HL-60/S4 treated with phorbol 12-myristate 13-acetate at 8.2 ng/mL for 4 days and 3 days (cell line): ENCODE results near the gene RNF44.

Experiments used
- in situ Hi-C: fragments of 300-500 bp; cut with MboI; formaldehyde crosslinking; loops from 2 replicates; pipeline ENCODE4 v1.15.0; 2022; ENCODE audit warnings: low sequenced_read_pairs

RNF44 gene

DNA sequence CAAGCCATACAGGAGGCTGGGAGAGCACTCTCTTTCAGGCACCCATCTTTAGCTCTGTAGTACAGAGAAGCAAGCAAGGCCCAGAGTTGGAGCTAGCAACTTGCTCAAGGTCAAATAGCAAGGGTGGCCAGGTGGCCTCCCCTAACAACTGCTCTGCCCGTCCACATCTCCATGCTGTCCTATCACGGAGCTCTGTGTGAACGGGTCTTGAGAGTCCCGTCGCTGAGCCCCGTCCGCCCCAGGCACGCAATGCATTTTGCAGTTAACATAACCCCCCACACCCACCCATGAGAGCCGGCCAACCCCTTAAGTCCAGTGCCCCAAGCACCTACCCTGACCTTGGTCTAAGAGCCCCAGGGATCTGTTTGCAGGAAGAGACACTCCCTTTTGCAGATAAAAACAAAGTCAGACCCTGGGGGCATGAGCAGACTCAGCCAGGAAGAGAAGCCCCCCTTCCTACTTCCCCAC lies 1.5 kb downstream of the RNF44 start:
- in situ Hi-C loops: no loop called here

DNA sequence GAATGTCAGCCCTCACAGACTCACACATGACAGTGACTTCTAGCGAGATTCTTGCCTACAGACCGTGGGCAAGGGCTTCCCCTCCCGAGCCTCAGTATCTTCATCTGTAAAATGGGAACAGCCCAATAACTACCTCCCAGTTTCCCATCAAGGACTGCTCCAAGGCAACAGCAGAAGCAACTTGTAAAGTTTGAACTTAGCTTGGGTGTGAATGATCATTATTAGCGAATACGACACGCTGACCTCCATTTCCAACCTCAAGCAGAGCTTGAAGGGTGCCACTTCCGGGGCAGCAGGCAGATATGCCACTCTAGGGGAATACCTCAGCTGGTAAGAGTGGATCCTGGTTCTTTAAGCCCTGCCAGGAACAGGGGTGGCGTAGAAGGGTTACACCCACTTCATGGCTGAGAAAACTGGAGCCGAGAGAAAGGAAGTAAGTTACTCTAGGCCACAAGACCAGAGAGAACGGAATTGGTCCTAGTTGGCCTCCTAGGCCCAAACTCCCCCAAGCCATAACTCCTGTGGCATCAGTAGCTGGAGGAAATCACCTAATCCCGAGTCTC lies 2.0 kb downstream of the RNF44 start:
- in situ Hi-C loops: no loop called here

DNA sequence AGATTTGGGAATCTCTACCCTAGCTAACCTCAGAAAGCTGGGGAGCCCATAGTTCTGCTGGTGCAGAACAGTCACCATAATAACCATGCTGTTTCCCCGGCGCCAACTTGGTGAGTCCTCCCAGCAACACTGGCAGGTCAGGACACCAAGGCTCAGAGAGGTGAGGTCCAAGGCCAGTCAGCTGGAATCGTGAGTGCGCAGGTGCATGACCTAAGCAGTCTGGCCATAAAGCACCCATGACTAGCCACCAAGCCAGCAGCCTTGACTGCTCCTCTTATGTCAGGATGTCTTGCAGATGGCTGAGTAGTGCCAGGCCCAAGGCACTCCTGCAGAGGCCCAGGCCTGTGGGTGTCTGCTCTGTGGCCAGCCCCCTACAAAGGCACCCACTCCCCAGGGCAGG lies 2.6 kb downstream of the RNF44 start:
- in situ Hi-C loops: no loop called here

DNA sequence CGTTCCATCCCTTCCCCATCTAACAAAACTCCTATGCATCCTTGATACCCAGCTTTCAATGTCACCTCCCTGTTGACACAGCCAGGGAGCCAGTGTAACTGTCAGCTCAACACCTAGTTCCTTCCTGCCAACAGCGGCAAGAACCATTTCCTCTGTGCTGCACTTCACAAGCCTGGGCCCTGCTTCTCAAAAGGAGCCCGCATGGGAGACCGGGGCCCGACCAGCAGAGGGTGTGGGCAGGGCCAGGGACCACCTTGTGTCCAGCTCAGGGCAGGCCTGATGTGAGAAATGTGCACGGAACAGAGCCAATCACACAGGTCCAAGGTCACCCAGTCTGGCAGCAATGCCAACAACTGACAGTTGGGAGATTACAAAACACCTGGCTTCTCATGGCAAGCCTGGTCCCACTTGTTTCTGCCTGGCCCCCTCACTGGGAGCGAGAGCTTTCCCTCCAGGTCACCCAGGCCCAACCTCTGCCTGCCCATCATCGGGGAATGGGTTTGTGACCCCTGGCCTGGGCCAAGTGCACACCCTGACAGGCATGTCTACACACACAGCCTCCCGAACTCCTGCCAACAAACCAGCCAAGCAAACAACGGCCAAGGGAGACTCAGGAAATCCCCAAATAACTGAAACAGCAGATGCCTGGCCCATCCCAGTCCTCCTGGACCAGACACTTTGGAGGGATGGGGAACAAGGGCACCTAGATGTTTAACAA lies 3.1 kb downstream of the RNF44 start:
- in situ Hi-C loops: no loop called here

DNA sequence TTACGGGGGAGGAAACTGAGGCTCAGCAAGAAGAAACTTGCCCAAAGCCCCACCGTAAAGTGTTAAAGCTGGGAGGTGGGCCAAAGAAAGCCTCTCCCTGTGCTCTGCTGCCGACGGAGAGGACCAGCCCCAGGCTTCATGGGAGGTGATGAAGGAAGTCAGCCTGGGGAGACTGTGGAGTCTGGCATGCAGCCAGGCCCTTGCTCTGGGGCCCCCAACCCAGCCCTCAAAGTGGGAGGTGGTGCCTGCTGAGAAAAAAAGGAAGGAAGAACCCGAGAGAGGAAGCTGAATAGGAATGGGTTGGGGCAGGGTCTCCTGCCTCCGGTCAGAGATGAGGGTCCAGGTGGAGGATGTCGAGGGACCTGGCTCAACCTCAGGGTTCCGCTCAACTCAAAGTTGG lies 3.8 kb downstream of the RNF44 start:
- in situ Hi-C loops: no loop called here

DNA sequence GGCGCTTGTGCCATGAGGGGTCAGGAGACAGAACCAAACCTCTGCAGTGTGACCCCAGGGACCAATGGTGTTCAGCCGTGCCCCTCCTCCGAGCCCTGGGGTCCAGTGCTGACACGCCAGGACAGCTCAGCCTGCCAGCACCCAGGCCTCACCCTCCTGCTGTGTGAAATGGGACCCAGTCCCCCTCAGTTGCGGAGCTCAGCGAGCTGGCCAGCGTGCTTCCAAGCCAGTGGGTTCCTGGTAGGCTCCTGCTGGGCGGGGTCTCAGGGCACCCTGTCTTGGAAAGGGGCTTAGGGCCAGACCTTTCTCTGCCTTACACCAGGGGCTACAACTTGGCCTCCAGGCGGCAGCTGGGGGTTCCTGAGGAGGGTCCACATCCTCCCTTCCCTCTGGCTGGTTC lies 4.4 kb downstream of the RNF44 start:
- in situ Hi-C loops: no loop called here

DNA sequence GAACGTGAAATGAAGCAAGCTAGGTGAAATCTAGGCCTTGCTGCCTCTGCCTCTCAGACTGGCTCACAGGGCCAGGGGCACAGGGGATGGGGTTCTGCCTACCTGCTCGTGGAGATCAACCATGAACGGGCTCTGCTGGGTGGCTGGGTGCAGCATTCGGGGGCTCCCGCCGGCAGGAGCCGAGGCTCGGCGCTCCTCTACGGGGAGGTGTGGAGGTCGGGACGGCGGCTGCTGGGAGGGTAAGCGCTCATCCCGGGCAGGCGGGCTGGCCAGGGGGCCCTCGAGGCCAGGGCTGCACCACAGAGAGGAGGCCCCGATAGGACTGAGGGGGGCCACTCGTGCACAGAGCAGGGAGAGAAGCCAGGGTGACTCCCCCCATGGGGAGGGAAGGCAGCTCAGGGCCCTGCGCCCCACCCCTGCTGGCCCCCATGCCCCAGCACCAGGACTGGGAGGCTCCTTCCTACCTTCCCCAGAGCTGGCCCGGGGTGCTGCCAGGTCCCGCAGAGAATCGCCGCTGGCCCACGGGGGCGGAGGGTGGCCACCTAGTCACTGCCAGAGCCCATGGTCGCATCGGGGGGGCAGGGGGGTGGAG lies 5.2 kb downstream of the RNF44 start:
- in situ Hi-C loops: no loop called here

DNA sequence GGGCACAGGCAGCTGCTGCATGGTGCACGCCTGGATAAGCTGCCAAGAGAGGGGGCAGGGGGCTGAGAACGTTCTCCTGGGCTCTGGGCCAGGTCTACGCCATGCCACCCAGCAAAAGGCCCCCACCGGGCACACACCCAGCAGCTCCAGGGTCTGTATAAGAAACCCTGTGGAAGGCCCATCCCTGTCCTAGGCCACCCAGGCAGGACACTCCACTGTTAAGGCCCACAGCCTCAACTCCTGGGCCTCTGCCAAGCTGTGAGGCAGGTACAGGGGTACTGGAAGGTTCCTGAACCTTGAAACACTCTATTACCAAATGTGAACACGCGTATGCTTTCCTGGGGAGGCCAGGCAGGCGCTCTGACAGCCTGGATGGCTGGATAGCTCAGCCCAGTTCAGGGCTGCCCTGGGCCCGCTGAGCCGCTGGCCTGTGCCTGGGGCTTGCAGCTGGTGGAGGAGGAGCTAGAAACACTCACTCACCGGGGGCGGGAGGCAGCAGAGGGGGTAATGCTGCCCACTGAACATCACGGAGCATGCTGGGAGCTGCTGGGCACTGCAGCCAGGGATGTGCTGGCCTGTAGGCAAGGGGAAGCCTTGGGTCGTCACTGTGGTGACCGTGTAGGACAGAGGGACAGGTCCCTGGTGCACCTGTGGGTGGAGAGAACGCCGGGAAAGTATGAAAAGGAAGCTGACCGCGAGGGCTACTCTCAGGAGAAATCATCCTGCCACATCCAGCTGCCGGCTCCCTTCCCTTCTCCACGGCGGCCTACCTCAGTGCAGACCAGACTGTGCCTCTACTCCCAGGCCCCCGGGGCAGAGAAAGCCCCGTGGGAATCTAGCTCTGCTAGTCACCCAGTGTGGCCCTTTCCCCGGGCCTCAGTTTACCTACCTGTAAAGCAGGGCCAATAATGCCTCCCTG lies 6.0 kb downstream of the RNF44 start:
- in situ Hi-C loops: no loop called here

DNA sequence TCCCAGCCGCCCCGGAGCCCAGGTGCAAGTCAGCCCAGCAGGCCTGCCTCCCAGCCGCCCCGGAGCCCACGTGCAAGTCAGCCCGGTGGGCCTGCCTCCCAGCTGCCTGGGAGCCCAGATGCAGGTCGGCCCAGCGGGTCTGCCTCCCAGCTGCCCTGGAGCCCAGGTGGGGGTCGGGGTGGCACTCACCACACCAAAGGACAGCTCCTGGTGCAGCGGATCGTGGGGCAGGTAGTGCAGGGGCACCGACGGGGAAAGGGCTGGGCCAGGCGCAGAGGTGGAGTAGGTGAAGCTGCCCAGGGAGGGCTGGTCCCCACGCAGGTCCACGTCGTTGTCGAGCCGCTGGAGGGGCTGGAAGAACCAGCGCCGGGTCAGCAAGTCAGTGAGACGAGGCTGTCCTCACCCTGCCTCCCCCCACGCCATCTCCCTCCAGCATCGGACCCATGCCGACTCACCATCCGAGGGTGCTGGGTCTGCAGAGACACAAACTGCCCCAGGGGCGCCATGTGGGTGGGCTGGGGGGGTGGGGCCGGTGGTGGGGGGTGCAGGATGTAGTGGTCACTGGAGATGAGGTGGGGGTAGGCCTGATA lies 6.7 kb downstream of the RNF44 start:
- in situ Hi-C loops: no loop called here

DNA sequence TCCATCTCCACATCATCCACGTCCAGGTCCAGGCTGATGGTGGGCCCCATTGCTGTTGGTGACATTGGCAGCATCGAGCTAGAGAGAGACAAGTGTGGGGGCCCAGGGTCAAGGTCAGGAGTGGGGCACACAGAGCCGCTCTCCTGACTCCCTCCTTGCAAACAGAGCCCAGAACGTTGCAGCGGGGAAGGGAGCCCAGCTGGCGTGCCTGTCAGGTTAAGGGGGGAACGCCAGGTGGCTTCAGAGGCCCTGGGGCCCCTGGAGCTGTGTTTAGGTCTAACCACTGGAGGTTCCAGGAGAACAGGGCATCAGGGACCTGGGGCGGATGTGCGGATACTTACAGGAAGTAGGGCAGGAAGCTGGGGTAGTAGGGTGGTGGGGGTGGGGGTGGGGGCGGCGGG lies 7.5 kb downstream of the RNF44 start:
- in situ Hi-C loops: no loop called here

DNA sequence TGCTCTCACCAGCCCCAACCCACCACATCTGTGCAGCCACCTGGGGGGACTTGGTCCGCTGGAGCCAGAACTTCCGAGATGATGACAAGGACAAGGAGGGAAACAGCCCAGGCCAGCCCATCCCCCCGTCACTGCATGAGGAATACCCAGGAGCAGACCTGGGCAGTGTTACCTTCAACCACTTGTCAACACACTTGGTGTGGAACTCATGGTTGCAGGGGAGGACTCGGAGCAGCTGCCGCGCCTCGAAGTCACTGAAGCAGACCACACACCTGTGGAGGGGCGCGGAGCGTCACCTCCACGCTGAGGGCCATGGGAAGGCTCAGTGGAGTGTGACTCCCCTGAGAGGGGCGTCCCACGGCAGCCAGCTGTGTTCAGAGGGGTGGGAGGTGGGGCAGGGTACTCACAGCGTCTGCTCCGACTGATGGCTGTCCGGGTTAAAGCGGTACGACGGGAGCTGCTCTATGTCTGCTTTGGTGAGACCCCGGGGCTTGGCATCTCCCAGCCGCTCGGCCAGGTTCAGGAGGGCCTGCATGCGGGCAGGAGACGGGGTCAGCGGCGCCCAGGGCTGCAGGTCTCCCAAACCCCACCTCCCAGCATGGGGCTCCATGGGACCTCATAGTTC lies 8.0 kb downstream of the RNF44 start:
- in situ Hi-C loops: no loop called here

DNA sequence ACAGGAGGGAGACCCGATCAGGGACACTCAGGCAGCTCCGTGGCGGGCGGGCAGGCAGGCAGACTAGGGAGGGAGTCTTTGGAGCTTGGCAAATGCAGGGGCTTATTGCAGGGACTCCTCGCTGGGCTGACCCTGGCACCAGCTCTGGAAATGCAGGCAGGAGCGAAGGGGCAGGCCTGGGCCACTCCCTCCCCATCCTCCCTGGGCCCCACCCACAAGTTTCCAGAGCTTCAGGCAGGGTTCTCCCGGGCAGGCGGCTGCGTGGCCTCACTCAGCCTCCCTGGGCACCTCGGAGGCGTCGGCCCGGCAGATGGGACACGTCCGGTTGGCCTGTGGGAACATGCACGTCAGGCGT lies 8.5 kb downstream of the RNF44 start:
- in situ Hi-C loops: no loop called here

DNA sequence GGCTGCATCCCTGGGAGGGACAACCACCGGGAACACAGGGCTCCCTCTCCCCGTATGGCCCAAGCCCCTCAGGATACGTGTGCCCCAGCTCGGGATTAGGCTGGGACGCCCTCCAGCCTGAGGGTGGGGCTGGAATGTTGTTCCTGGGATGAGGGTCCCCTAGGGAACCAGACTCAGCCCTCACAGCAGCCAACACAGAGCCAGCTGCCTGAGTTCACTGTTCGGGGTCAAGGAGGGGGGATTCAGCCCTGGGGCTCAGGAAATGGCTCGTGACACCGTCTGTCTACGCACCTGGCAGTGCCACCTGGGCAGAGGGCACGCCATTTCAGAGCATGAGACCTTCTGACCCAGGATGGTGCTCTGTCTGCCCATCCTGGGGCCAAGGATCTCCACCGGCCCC lies 8.9 kb downstream of the RNF44 start:
- in situ Hi-C loops: no loop called here

DNA sequence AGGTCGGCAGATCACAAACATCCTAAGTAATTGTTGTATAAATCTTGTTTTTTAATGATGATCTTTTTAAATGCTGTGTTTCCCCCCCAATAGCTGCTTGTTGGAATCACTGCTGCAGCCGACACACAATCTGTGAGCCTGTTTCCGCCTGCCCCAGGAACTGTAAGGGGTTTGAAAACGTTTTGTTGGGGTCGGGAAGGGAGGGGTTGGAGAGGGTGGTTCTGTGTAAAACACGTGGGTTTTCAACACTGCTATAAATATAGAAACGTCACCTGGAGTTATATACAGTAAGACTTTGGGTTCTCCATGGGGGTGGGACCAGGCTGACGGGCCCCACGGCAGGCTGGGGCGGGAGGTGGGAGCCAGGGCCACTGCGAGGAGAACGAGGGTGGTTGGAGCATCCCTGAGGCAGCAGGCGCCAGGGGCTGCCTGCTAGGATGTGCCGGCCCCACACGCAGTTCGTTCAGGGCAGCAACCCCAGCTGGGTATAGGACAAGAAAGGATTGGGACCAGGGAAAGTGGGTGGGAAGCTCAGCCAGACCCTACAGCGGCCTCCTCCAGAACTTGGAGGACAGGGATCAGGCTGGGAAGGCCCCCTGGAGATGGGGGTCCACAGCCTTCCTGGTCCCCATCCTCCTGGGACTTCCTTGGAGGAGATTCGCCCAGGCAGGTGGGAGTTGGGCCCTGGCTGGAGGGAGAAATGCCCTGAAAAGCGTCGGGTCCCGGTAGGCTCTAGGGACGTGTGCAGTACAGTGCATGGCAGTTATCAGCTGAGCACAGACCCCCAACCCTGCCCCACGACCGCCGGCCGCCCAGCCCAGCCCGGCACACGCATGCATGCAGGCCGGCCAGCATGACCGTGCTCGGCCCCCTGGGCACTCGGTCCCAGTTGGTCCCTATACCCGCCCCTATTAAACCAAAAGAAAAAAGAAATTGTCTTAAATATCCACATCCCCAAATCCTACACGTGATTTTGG lies 9.7 kb downstream of the RNF44 start:
- in situ Hi-C loops: no loop called here

DNA sequence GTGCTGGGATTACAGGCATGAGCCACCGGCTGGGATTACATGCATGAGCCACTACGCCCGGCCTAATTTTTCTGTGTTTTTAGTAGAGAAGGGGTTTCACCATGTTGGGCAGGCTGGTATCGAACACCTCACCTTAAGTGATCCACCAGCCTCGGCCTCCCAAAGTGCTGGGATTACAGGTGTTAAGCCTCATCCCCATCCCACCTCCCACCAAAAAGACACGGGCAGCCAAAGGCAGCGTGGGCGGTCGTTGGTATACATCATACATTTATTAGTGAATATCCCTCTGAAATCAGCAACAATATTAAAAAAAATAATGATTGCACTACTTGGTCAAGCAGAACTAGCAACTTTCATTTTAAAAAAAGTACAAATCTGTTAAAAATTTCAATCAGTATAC lies 10.7 kb downstream of the RNF44 start:
- in situ Hi-C loops: no loop called here

DNA sequence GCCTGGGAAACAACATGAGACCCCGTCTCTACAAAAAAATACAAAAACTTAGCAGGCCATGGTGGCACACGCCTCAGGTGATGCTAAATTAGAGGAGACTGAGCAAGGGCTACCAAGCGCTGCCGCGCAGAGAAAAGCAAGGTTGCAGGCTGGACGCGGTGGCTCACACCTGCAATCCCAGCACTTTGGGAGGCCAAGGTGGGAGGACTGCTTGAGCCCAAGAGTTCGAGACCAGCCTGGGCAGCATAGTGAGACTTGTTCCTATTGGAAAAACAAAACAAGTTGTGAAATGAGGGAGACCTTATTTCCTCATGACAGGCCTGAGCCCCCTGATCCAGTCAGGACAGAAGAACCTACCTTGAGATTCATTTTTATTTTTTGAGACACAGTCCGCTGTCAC lies 11.5 kb downstream of the RNF44 start:
- in situ Hi-C loops: no loop called here

DNA sequence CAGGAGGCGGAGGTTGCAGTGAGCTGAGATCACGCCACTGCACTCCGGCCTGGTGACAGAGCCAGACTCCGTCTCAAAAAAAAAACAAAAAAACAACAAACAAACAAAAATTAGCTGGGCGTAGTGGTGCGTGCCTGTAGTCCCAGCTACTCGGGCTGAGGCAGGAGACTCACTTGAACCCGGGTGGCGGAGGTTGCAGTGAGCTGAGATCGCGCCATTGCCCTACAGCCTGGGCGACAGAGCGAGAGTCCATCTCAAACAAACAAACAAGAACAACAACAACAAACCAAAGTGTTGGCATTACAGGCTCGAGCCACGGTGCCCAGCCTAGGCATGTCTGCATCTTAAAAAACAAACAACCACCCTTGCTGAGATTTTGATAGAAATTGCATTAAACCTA lies 12.2 kb downstream of the RNF44 start:
- in situ Hi-C loops: no loop called here

DNA sequence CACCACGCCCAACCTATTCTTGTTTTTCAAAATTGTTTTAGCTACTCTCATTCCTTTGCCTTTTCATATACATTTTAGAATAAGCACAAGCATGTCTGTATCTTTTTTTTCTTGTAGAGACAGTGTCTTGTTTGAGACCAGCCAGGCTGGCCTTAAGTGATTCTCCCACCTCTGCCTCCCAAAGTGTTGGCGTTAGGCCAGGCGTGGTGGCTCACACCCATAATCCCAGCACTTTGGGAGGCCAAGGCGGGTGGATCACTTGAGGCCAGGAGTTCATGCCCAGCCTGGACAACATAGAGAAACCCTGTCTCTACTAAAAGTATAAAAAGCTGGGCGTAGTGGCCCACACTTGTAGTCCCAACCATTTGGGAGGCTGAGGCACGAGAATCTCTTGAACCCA lies 13.1 kb downstream of the RNF44 start:
- in situ Hi-C loops: no loop called here

DNA sequence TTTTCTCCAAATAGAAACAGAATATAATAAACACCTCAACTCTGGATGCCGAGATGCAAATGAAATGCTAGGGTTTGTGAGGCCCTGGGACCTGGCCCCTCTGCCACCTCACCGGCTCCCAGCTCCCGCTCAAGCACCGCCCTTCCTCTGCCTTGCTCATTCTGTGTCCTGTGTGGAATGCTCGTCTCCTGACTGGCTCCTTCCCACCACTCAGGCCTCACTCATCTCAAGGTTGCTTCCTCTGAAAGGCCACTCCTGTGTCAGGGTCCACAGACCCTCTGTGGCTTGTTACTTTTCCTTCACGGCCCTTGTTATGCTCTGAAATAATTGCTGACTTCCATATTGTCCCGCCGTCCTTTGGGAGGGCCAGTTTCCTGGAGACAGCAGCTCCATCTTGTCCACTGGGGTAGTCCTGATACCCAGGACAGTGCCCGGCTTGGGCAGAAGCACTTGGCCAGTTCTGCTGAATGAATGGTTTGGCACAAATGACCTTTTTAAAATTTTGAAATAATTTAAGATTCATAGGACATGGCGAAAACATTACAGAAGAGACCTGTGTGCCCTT lies 15.4 kb downstream of the RNF44 start:
- in situ Hi-C loops: no loop called here
